GM18508 (cell line): ENCODE measurements around the gene SLC16A3.

Experiments
- ATAC-seq: cut with Tn5 transposase; IDR thresholded peaks from one replicate; pipeline ENCODE4 v1.9.1; 2021; ENCODE audit warnings: moderate number of reproducible peaks; ENCODE audit not compliant: insufficient read depth, unreplicated experiment

SLC16A3 gene

DNA sequence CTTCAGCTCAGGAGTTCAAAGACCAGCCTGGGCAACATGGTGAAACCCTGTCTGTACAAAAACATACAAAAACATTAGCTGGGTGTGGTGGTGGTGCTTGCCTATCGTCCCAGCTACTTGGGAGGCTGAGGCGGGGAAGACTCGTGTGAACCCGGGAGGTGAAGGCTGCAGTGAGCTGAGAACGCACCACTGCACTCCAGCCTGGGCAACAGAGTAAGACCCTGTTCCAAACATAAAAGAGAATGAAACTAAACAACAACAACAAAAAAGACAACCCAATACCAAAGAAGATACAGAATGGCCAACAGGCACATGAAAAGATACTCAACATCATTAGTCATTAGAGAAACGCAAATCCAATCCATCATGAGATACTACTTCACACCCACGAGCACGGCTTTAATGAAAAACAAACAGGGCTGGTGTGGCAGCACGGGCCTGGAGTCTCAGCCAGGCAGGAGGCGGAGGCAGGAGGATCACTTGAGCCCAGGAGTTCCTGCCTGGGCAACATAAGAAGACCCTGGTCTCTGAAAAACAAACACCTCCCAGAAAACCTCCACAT lies 7.4 kb upstream of the SLC16A3 start:
- no peak for ATAC-seq

DNA sequence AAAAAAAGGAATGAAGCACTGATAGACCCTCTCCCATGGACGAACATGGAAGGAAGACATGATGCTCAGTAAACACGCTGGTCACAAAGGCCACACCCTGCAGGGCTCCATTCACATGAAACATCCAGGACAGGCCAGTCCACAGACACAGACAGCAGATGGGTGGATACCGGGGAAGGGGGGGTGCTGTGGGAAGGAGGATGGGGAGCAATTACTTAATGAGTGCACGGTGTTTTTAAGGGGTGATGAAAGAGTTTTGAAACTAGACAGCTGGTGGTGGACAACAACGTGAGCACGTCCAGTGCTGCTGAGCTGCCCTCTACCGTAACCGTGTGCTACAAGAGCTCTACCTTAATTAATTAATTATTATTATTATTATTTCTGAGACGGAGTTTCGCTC lies 6.0 kb upstream of the SLC16A3 start:
- ATAC-seq, result no peak

GRCh38 chr17:82223517-82223916 lies 5.3 kb upstream of the SLC16A3 start:
- no peak for ATAC-seq

DNA sequence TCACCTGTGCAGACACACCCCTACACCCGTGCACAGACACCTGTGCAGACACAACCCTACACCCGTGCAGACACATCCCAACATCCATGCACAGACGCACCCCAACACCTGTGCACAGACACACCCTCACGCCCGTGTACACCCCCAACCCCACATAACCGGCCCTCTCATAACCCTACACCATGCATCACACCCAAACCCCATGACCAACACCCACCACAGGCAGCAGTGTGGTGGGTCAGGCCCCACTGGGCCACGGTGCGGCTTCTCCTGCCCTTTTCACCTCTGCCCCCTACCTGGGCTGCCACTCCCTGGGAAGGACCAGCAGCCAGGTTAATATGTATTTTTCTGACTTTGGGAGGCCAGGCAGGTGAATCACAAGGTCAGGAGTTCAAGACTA lies 4.2 kb upstream of the SLC16A3 start:
- no peak for ATAC-seq

DNA sequence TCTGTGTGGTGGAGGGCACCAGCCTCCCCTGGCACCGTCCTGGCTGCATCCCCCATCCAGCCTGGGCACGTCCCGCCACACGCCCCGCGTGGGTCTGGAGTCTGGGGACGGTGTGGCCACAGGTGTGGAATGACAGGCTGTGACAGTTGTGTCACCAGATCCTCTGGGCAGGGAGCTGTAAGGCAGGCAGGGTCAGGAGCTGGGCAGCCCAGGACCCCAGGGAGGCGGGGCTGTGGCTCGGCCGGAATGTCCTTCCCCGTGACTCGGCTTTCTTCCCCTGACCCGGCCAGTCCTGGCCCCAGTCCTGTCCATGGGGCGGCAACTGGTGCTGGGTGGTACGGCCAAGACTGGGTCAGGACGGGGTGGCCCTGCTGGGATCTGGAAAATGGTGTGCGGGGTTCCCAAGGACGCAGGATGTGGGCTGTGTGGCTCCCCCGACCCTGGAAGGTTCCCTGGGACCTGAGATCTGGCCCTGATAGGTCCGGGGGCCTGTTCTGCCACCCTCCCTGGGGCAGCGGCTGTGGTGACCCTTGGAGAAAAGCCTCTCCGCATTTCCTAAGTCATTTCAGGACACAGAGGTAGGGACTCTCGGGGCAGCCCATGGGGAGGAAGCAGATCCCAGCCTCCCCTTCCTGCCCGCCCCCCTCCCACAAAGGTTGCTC lies 3.3 kb upstream of the SLC16A3 start:
- no peak for ATAC-seq

- ATAC-seq, result no peak
Observed at GRCh38 chr17:82226146-82226808, 2.6 kb upstream of the SLC16A3 start.

DNA sequence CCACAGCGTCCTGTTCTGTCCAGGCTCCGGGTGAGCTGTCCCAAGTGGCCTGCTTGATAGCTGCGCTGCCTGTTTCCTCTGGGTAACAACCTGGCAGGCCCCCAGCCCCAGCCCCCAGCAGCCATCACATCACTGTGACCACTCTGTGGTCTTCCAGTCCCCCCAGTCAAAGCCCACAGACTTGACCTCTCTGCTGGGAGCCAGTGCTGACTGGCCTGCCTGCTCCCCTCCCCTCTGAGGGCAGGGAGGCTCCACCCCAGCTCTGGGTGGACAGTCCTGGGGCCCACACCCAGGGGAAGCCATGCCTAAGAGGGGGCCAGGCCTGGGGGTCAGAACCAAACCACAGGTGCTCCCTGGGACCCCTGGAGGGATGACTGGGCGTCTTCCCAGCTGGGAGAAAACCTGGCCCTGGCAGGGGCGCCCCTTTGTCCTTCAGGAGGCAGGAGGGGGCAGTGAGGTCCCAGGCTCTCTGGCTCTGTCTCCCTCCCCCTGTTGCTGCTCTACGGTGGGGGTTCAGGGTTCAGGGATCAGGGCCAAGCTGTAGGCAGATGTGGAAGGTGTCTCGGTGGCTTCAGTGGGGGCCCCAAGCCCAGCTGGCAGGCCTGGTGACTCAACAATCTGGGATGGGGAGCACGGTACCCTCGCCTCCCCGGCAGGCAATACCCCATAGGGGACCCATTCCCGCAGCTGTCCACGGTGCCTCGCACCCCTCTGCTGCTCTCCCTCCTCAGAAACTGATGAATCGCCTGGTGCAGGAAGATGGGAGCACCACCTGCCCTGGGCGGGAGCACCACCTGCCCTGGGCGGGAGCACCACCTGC lies 1.8 kb upstream of the SLC16A3 start:
- ATAC-seq, result no peak

GRCh38 chr17:82227629-82228277 lies 1.1 kb upstream of the SLC16A3 start:
- no peak for ATAC-seq

DNA sequence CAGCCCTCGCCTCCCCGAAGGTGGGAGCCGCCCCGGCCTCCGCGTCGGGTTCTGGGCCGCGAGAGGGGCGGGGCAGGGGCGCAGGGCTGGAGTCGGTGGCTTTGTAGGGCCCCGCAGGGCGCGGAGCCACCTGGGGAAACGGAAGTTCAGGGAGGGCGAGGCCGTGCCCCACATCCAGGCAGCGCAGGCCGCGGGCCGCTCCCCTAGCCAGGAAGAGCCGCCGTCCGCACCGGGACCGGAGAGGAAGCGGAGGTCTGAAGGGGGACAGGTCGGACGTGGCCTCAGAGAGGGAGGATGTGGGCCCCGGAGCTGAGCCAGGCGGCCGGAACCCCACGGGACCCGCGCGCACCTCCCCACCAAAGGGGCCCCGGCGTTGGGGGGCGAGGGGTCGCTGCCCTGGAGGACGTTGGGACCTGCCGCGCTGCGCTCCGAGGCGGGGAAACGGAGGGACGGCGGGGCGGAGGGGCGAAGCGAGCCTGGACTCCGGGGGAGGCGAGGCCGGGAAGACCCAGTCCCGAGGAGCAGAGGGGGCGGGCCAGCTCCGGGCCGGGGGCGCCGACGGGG lies 482 bp upstream of the SLC16A3 start:
- no peak for ATAC-seq

GRCh38 chr17:82229698-82230608 lies 1.1 kb downstream of the SLC16A3 start:
- ATAC-seq, result no peak

- no peak for ATAC-seq
Observed at GRCh38 chr17:82230609-82231311, 1.9 kb downstream of the SLC16A3 start.

GRCh38 chr17:82231312-82231561 lies 2.4 kb downstream of the SLC16A3 start:
- ATAC-seq, result no peak

DNA sequence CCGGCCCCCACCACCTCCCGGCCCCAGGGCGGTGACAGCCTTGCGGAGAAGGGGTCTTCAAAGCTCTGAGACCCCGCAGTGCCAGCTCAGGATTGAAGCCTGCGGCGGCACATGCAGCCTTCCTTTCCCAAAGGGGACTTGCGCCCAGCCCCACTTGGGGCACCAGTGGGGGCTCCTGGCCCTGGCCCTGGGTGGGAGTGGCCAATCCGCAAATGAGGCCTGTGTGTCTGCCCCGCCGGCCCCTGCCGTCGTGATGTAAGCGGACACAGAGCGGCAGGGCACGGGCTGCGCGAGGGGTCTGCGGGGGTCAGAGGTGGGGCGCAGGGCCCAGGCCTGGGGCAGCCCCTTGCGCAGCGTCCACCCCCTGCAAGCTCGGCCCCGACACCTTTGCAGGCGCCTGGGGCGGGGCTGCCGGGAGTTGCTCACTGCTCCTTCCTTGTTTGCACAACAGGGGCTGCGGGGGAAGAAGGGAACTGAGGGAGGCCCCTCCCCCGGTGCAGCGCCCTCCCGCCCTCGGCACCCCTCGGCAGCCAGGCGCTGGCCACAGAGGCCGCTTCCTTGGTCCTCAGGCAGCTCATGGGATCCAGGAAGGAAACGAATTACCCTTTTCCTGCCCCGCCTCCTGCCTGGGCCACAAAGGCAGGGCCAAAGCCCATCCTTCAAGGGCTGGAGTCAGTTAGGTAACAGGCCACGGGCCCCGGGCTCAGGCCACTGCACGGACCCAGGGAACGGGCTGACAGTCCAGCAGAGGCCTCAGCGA lies 2.9 kb downstream of the SLC16A3 start:
- ATAC-seq, result no peak

GRCh38 chr17:82232322-82232820 lies 3.5 kb downstream of the SLC16A3 start:
- ATAC-seq, result no peak

DNA sequence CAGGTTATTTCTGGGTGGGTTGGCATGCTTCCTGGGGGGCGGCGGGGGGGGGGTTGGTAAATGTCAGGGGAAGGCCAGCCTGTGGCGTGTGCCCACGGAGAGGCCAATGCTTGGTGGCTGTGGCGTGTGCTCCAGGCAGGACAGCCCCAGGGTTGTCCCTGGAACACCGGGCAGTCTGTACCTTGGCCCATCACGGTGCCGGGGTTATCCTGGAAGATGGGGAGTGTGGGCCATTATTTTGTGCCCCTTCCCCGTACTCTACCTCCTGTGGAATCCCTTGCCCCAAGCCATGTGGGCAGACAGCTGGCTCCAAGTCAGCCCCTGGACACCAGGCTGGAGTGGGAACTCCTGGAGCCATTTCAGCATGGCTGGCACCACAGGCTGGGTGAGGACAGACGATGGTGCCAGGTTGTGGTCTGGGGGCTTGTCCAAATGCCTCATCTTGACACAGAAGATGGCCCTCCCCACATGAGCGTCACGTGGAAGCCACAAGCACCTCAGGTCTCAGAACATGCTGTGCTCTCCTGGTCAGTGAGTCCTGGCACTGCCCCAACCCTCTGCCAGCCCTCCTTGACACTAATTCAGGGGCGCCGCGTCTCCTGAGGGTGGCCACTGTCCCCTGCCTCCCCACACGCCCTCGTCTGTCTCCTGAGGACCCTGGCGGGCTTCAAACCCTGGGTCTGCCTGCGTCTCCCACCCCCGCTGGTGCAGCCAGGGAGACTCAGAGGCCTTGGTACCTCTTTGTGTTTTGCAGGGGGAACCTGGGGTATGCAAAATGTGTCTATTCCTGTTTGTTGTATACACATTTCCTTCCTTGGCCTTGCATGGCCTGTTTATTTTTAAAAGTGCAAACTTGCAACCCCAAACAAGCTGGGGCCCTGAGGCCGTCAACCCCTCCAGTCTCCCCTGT lies 4.3 kb downstream of the SLC16A3 start:
- ATAC-seq, result no peak

GRCh38 chr17:82234211-82235055 lies 5.6 kb downstream of the SLC16A3 start:
- no peak for ATAC-seq
